Hindlimb muscle (tissue), 1 donor: ENCODE results near the gene ESRRA. TPM values are rescaled to one million over a fixed set of nuclear protein-coding genes. Genes with fewer than 3 reads are reported as not detected.

Experiments
- DNase-seq: peaks from one replicate; pipeline ENCODE4 v3.0.0-alpha.2; 2013
- polyA plus RNA-seq: library from polyadenylated mRNA; unstranded; fragments of 120-200 nt; gene quantifications from one replicate; pipeline ENCODE4 v1.2.1, GENCODE V29; 2013; ENCODE audit not compliant: insufficient read length

Gene ESRRA
- polyA plus RNA-seq, 1 donor: 34.0 TPM

DNA sequence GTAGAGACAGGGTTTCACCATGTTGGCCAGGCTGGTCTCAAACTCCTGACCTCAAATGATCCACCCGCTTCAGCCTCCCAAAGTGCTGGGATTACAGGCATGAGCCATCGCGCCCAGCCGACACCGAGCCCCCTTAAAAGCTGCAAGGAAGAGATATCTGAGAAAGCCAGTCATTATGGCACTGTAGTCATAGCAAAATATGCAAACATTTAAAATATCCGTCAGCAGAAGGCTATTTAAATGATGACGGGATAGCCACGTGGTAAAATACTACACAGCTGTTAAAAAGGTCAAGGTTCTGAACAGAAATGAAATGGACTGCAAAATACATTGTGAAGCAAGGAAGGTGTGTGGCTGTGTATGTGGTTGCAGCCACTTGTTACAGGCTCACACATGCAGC, 28.2 kb downstream of the ESRRA start:
- no peak for DNase-seq

DNA sequence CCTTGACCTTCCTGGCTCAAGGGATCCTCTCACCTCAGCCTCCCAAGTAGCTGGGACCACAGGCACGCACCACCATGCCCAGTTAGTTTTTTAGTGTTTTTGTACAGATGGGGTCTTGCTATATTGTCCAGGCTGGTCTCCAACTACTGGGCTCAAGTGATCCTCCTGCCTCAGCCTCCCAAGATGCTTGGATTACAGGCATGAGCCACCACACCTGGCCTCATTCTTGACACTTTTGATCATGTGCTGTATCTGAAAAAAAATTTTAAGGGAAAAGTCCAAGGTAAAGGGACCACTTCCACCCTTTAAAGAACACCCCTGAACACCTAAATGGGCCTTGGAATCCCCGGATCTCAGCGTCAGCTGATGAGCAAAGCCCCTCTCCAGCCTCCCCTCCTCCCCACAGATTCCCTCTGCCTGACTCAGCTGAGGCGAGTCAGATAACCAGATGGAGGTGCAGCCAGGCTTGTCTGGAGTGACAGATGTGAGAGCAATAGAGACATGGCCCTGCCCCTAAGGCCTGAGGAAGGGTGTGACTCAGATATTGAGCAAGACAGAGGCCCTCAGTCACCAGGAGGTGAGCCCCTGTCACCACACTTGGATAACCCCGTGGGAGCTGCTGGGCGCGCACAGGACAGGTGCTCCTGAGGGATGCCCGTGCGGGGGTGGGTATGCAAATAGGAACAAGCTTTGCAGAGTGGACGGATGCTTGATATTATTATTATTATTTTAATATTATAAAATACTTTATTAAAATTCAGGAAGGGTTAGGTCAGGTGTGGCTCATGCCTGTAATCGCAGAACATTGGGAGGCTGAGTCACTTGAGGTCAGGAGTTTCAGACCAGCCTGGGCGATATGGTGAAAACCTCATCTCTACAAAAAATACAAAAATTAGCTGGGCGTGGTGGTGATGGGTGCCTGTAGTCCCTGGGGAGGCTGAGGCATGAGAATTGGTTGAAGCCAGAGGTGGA, 29.7 kb downstream of the ESRRA start:
- no peak for DNase-seq

DNA sequence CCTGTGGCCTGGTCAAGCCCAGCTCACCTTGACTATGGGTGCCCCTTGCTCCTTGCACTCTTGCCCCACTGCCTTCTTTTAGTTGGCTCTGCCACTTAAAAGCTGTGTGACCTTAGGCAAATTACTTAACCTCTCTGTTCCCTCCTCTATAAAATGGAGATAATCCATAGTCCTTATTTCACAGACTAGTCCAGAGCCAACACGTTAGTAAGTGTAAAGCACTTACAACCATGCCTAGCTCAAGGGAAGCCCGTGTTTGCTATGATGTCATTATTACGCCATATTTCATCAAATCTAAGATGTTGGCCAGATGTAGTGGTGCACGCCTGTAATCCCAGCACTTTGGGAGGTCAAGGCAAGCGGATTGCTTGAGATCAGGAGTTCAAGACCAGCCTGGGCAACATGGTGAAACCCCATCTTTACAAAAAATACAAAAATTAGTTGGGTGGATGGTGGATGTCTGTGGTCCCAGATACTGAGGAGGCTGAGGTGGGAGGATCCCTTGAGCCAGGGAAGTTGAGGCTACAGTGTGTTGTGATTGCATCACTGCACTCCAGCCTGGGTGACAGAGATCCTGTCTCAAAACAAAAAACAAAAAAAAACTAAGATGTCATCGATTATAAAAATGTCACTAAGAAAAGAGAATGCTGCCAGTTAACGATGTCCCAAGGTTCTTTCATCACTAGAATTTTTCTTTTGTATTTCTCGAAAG, 32.4 kb downstream of the ESRRA start:
- no peak for DNase-seq

DNA sequence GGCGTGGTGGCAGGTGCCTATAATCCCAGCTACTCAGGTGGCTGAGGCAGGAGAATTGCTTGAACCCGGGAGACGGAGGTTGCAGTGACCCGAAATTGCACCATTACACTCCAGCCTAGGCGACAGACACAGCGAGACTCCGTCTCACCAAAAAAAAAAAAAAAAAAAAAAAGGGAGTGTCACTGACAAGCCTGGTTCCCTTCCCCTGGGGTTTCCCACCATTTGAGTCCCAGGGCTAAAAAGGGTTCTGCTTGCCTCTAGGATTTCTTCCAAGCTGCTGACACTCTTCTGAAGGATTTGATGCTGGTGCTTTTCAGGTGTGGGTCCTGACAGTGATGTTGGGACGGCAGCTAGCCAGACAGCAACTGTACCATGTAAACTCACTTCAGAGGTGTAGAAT, 33.4 kb downstream of the ESRRA start:
- DNase-seq: no peak

DNA sequence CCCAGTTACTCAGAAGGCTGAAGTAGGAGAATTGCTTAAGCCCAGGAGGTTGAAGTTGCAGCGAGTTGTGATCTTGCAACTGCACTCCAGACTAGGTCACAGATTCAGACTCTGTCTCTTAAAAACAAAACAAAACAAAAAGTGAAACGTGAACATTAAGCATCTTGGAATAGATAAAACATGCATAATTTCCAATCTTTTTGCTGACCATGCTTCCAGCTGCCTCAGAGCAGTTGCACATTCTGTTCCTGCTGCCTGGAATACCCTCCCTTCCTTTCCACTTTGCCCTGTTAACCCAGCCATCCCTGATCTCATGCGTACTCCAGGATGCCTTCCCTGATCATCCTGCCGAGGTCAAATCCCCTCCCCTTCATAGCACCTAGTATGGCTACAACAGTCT, 34.0 kb downstream of the ESRRA start:
- no peak for DNase-seq

DNA sequence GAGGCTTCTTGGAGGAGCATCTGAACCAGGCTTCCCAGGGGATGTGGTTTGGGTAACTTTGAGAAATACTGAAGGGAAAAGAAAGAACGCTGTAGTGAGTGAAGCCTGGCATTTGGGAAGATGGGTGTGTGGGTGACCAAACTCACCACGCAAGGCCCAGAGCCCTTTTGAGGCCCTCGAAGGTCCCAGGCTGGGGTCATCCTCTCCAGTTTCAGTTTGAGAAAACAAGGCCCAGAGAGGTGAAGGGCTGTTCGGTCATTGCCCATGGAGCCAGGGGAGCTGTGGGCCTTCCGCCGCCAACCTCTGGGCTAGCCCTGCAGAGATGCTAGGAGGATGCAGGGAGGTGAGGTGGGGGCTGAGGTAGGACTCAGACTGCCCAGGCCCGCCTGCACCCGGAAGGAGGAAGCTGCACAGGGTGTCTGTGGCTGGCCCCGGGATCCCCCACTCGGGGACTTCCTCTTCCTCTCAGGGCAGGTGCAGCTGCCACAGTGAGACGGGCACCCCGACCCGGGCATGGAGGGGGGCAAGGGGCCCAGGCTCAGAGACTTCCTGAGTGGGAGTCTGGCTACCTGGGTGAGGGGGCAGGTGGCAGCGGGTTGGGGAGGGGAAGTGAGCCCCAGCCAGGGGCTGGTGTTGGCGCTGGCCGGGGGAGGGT, 34.6 kb downstream of the ESRRA start, which contains the start of gene CCDC88B:
CCDC88B (plus strand) TSS at position 451 of the 655 bp plus-strand sequence; CDS start at position 514, 63 bp downstream.
- DNase-seq: no peak

DNA sequence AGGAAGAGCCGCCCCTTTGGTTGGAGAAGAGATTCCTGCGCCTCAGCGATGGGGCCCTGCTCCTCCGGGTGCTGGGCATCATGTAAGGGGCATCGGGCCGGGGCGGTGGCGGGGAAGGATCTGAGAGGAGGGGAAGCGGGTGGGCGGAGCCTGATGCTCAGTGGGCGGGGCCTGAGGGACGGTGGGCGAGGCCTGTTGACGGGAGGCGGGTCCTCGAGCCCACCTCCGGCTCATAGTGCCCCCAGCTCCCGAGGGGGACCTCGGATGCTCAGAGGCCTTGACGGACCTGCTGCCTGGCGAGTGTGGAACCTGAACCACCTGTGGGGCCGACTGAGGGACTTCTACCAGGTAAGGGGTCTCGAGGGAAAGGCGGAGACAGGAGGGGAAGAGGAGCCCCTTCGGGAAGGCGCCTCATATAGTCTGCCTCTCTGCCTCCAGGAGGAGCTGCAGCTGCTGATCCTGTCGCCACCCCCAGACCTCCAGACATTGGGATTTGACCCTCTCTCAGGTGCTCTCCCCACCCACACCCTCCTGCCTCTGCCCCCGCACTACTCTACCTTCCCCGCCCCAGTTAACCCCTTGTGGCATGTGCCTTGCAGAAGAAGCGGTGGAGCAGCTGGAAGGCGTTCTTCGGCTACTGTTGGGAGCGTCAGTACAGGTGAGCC, 35.5 kb downstream of the ESRRA start:
- DNase-seq: no peak

DNA sequence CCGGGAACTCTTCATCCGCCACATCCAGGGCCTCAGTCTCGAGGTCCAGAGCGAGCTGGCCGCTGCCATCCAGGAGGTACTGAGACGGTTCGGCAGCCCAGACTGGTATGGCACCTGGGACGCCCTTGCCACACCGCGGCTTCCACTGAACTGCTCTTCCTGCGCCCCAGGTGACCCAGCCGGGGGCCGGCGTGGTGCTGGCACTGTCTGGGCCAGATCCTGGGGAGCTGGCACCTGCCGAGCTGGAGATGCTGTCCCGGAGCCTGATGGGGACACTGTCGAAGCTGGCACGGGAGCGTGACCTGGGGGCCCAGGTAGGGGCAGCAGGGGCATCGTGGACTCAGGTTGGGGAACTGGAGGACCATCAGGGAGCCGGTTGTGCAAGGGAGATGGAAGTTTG, 36.1 kb downstream of the ESRRA start:
- DNase-seq: no peak

DNA sequence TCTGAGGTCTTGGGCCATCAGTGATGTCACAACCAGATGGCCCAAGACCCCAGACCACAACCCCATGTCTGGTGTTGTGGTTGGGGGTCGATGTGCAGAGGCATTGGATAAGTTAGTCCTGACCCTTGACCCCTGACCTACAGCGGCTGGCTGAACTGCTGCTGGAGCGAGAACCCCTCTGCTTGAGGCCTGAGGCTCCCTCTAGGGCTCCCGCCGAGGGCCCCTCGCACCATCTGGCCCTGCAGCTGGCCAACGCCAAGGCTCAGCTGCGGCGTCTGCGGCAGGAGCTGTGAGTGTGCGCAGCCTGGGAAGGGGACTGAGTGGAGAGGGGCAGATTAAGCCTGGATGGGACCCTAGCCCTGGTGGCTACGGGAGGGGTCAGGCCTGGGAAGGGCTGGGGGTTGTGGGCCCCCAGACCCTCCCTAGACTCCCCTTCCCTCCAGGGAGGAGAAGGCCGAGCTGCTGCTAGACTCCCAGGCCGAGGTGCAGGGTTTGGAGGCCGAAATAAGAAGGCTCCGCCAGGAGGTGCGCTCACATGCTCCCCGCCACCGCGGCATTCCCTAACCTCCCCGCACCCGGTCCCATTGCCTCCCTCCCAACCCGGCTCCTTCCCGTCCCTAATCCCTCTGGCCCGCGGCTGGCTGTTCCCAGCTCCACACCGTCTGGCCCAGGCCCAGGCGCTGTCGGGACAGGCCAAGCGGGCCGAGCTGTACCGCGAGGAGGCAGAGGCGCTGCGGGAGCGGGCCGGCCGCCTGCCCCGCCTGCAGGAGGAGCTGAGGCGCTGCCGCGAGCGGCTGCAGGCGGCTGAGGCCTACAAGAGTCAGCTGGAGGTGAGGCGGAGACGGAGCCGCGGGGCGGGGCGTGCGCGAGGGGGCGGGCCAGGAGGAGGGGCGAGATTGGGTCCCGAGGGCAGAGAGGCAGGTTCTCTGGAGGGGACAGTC, 36.8 kb downstream of the ESRRA start:
- DNase-seq: peak; percentile 71

DNA sequence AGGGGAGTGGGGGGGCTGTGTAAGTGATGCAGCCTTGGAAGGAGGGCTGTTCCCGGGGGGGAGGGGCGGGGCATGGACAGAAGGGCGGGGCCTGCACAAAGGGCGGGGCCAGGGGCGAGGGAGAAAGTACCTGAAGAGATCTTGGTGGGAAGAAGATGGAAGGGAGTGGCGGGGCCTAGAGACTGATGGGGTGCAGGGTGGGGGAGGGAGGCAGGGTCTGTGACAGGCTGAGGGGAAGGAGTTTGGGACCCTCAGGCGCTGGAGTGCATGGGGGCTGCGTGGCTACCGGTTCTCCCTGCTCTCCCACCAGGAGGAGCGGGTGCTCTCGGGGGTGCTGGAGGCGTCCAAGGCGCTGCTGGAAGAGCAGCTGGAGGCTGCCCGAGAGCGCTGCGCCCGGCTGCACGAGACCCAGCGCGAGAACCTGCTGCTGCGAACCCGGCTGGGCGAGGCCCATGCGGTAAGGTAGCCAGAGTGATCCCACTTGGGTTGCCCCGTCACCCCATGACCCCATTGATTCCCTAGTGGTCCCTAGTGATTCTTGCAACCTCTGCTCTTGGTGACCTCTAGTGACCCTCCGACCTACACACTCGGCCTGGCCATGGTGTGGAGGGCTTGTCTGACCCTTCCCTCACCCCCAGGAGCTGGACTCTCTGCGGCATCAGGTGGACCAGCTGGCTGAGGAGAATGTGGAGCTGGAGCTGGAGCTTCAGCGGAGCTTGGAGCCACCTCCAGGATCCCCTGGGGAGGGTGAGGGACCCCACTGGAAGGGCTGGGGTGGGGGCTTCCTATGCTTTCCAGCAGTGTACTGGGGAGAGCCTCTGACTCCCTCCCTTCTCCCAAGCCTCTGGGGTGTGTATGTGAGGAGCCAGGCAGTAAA, 37.8 kb downstream of the ESRRA start:
- DNase-seq: no peak

DNA sequence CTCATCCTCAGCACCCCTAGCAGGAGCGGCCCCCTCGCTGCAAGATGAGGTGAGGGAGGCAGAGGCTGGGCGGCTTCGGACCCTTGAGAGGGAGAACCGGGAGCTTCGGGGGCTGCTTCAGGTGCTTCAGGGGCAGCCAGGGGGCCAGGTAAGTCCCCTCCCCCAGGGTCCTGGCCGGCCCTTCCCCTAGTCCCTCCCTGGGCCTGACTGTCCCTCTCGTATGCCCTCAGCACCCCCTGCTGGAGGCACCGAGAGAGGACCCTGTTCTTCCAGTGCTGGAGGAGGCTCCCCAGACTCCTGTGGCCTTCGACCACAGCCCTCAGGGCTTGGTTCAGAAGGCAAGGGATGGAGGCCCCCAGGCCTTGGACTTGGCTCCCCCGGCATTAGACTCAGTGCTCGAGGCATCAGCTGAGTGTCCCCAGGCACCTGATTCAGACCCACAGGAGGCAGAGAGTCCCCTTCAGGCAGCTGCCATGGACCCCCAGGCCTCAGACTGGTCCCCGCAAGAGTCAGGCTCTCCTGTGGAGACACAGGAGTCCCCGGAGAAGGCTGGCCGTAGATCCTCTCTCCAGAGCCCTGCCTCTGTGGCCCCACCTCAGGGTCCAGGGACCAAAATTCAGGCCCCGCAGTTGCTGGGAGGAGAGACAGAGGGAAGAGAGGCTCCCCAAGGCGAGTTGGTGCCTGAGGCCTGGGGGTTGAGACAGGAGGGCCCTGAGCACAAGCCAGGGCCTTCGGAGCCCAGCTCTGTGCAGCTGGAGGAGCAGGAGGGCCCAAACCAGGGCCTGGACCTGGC, 38.6 kb downstream of the ESRRA start:
- no peak for DNase-seq

DNA sequence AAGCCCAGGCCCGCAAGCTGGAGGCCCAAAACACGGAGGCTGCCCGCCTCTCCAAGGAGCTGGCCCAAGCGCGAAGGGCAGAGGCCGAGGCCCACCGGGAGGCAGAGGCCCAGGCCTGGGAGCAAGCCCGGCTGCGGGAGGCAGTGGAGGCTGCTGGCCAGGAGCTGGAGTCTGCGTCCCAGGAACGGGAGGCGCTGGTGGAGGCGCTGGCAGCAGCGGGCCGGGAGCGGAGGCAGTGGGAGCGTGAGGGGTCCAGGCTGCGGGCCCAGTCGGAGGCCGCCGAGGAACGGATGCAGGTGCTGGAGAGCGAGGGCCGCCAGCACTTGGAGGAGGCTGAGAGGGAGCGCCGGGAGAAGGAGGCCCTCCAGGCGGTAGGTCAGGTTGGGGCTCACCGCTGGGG, 39.5 kb downstream of the ESRRA start:
- DNase-seq: no peak

DNA sequence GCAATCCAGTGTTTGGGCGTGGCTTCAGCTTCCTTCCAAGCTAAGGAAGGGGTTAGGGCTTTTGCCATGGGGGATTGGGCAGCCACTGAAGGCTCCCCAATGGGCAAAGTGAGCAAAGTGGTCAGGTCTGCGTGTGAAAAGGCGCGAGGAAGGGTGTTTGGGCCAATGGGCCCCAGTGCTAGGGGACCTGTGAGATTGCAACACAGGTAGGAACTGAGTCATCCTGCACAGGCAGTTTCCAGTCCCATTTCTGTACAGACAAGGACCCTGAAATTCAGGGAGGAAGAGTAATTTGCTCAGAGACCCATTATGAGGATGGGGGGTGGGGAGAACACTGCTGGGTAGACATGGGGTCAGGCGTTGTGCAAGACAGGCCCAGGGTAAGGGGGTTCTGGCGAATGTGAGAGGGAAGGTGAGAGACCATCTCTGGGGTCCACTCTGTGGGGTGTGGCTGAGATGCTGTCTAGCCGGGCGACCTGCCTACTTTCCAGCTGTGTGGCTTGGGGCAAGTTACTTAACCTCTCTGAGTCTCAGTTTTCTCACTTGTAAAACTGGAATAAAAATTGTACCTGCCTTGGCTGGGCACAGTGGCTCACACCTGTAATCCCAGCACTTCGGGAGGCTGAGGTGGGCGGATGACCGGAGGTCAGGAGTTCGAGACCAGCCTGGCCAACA, 42.0 kb downstream of the ESRRA start:
- DNase-seq: no peak

DNA sequence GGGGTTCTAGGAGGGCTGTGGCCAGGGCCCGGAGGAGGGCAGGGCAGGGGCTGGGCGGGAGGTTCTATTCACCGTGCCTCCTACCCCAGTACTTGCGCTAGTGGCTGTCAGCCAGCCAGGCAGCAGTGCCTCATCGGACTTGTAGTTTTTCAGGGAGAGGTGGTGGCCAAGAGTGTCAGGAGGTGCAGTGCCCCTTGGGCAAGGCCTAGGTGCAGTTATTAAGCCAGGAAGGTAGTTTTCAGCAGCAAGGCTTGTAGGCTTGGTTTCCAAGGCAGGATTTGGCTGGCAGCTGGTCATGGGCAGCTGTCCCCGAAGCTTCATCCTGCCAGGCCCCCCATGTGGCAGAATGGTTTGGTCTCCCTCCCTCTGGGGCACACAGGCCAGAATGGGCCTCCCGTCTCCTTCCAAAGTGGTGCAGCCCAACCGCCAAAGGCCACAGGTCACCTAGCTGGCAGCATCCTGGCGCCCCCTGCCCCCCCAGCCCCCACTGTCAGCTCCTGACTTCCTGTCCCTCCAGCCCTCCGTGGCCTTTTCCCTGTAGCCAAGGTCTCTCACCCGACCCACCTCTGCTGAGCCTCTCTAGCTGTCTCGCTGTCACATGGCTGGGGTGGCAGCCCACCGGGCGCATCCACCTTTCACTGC, 43.2 kb downstream of the ESRRA start:
- no peak for DNase-seq

DNA sequence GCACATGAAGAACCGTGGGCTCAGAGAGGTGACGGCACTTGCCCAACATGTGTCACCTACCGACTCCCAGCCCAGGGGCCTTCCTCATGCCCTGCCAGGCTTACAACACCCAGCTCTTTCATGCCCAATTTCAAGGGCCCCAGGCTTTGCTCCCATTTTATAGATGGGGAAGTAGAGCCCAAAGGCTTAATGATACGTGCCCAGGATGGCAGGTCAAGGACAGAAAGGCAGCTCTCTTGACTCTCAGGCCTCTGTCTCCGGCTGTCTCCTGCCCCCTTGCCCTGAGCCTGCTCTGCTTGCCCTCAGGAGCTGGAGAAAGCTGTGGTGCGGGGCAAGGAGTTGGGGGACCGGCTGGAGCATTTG, 43.7 kb downstream of the ESRRA start:
- DNase-seq: no peak

DNA sequence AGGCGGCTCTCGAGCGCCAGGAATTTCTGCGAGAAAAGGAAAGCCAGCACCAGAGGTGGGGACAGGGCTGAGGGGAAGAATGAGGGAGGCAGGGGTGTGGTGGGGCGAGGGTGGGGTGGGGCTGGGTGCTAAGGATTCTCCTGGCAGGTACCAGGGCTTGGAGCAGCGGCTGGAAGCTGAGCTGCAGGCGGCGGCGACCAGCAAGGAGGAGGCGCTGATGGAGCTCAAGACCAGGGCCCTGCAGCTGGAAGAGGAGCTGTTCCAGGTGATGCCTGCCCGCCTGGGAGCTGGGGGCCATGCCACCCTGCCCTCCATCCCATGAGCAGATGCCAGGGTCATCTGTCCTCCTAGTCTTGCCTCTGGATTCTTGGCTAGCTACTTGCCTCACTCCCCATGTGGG, 44.1 kb downstream of the ESRRA start:
- DNase-seq: no peak

DNA sequence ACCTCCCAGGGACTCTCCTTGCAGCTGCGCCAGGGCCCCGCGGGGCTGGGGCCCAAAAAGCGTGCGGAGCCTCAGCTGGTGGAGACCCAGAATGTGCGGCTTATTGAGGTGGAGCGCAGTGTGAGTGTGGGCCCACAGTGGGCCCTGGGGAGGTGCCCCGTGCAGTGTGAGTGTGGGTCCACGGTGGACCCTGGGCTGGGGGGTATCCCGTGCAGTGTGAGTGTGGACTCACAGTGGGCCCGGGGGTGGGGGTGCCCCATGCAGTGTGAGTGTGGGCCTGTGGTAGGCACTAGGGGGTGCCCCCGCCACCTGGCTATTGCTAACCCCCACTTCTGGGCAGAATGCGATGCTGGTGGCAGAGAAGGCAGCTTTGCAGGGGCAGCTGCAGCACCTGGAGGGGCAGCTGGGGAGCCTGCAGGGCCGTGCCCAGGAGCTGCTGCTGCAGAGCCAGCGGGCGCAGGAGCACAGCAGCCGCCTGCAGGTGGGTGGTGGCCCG, 45.9 kb downstream of the ESRRA start:
- DNase-seq: no peak
